Keratinocyte (primary cell): ENCODE data around the gene ANGPTL2. TPM values are rescaled to one million over a fixed set of nuclear protein-coding genes. Genes with fewer than 3 reads are reported as not detected.

Experiments used
- DNase-seq: peaks from one replicate; pipeline ENCODE4 v3.0.0-alpha.2; 2011; ENCODE audit warnings: low read depth, missing footprints, low spot score
- FAIRE-seq: peaks from 2 replicates; lab custom pipeline; 2011; peaks lifted over from hg19 to GRCh38; lab: Jason Lieb, UNC
- H2AFZ ChIP-seq: 2 replicates; pipeline ENCODE4 v1.6.0; 2012; ENCODE audit warnings: low read length, control low read depth, inconsistent platforms; ENCODE audit not compliant: control insufficient read depth
- H3K27ac ChIP-seq: 2 replicates; pipeline ENCODE4 v1.5.1; 2011; ENCODE audit warnings: low read length; ENCODE audit not compliant: control insufficient read depth, insufficient read depth
- H3K27me3 ChIP-seq: 3 replicates; pipeline ENCODE4 v1.6.0; 2011; ENCODE audit warnings: low read length; ENCODE audit not compliant: control insufficient read depth, insufficient read depth; ENCODE audit errors: extremely low read depth
- H3K36me3 ChIP-seq, 2 experiments: 2 replicates in 1 of 2; 3 replicates in 1 of 2; pipeline ENCODE4 v1.5.1; 2011; ENCODE audit warnings: low read length in 2 of 2, mild to moderate bottlenecking in 1 of 2; ENCODE audit not compliant: control insufficient read depth in 2 of 2, insufficient read depth in 2 of 2; ENCODE audit errors: extremely low read depth in 1 of 2
- H3K4me1 ChIP-seq: 3 replicates; pipeline ENCODE4 v1.5.1; 2011; ENCODE audit warnings: low read length; ENCODE audit not compliant: control insufficient read depth, insufficient read depth; ENCODE audit errors: extremely low read depth
- H3K4me2 ChIP-seq: 3 replicates; pipeline ENCODE4 v1.6.0; 2011; ENCODE audit warnings: low read depth, low read length; ENCODE audit not compliant: control insufficient read depth, insufficient read depth; ENCODE audit errors: extremely low read depth
- H3K4me3 ChIP-seq, 3 experiments: fragments of 200-600 bp in 1 of 3; sonication (generic) in 1 of 3; 2 replicates in 2 of 3; 3 replicates in 1 of 3; pipeline ENCODE4 v1.5.1; 2011 to 2016; ENCODE audit warnings: low read length in 3 of 3, mild to moderate bottlenecking in 3 of 3, control low read depth in 2 of 3, inconsistent platforms in 1 of 3, low read depth in 1 of 3, mixed read lengths in 1 of 3, mixed run types in 1 of 3, moderate library complexity in 1 of 3; ENCODE audit not compliant: control insufficient read depth in 2 of 3, insufficient read depth in 2 of 3; ENCODE audit errors: extremely low read depth in 1 of 3
- H3K79me2 ChIP-seq: 2 replicates; pipeline ENCODE4 v1.6.0; 2012; ENCODE audit warnings: low read length; ENCODE audit not compliant: control insufficient read depth, insufficient read depth
- H3K9ac ChIP-seq: 3 replicates; pipeline ENCODE4 v1.6.0; 2011; ENCODE audit warnings: low read length; ENCODE audit not compliant: control insufficient read depth, insufficient read depth; ENCODE audit errors: extremely low read depth
- H3K9me1 ChIP-seq: 3 replicates; pipeline ENCODE4 v1.6.0; 2011; ENCODE audit warnings: low read length; ENCODE audit not compliant: control insufficient read depth, insufficient read depth; ENCODE audit errors: extremely low read depth
- H3K9me3 ChIP-seq: 2 replicates; pipeline ENCODE4 v1.5.1; 2012; ENCODE audit warnings: low read depth, low read length; ENCODE audit not compliant: control insufficient read depth
- H4K20me1 ChIP-seq: 3 replicates; pipeline ENCODE4 v1.6.0; 2011; ENCODE audit warnings: low read length; ENCODE audit not compliant: control insufficient read depth, insufficient read depth; ENCODE audit errors: extremely low read depth
- EZH2 ChIP-seq: IDR thresholded peaks from one replicate; pipeline ENCODE4 v1.6.1; 2012; ENCODE audit warnings: inconsistent platforms, mild to moderate bottlenecking, low read length, moderate library complexity
- dilution Hi-C: fragments of 300-500 bp; cut with MboI; formaldehyde crosslinking; loops from one replicate; pipeline ENCODE4 v1.7.0; 2020; ENCODE audit warnings: low sequenced_read_pairs; ENCODE audit not compliant: extremely low pct_ligation_motif_present
- polyA plus RNA-seq, 5 experiments: library from polyadenylated mRNA; depleted of rRNA in 3 of 5; stranded (reverse) in 3 of 5; stranded (forward) in 1 of 5; unstranded in 1 of 5; fragments of >200 nt; gene quantifications; 1 replicate in 1 of 5; 2 replicates in 3 of 5; 3 replicates in 1 of 5; pipeline versions ENCODE4 v1.2.1 to v1.2.3, GENCODE V29; 2011 to 2012; ENCODE audit warnings: missing spikeins in 2 of 5, low read depth in 1 of 5, low replicate concordance in 1 of 5
- TF ChIP-seq, protein P1 (sequence below), 3 experiments: IDR thresholded peaks in 1 of 3; conservative IDR thresholded peaks in 1 of 3; optimal IDR thresholded peaks in 1 of 3; 2 replicates in 2 of 3; 3 replicates in 1 of 3; pipeline versions ENCODE3 to v1.5.1; 2011; ENCODE audit warnings: low read length in 3 of 3, mild to moderate bottlenecking in 3 of 3, moderate library complexity in 2 of 3, control low read depth in 1 of 3, inconsistent platforms in 1 of 3; ENCODE audit not compliant: insufficient read depth in 2 of 3; ENCODE audit errors: extremely low read depth in 1 of 3

The ANGPTL2 gene
- polyA plus RNA-seq, 1 donor (not counting 4 experiments of a cell fraction or from before 2014, with no cell fraction given) = 0.18 TPM

DNA sequence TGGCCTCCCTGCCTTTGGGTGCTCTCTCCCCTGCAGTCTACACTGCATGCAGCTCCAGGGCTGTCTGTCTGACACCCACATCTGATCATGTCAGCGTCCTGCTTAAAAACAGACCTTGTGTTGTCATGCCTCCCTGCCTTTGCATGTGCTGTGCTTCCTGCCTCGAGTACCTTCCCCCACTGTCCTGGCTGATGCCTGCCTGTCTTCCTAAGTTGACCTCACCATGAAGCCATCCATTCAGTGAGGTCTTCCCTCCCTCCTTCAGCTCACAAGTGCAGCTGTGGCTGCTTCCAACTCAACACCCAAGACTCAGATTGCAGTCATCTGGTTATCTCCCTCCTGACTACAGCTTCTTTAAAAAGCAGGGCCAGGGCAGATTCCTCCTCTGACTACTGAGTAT is 5.5 kb downstream of the ANGPTL2 start:
- Histone ChIP-seq H3K4me2 (no peak overlapping the region), H3K36me3 (no peaks in the 10 kb centered on the region), H3K9me1 (no peaks in the 10 kb centered on the region), H4K20me1 (no peaks in the 10 kb centered on the region), H3K4me3 (no peak overlapping the region), H3K9ac (no peak overlapping the region), H3K27ac (no peak overlapping the region), H2AFZ (no peak overlapping the region), H3K9me3 (no peaks in the 10 kb centered on the region), H3K27me3 (peaks cover 13% of the 10 kb centered on the region), H3K4me1 (peaks cover 14% of the 10 kb centered on the region), H3K79me2 (no peaks in the 10 kb centered on the region)
- TF ChIP-seq, protein P1, sequence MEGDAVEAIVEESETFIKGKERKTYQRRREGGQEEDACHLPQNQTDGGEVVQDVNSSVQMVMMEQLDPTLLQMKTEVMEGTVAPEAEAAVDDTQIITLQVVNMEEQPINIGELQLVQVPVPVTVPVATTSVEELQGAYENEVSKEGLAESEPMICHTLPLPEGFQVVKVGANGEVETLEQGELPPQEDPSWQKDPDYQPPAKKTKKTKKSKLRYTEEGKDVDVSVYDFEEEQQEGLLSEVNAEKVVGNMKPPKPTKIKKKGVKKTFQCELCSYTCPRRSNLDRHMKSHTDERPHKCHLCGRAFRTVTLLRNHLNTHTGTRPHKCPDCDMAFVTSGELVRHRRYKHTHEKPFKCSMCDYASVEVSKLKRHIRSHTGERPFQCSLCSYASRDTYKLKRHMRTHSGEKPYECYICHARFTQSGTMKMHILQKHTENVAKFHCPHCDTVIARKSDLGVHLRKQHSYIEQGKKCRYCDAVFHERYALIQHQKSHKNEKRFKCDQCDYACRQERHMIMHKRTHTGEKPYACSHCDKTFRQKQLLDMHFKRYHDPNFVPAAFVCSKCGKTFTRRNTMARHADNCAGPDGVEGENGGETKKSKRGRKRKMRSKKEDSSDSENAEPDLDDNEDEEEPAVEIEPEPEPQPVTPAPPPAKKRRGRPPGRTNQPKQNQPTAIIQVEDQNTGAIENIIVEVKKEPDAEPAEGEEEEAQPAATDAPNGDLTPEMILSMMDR (optimal IDR thresholded peaks at IDR 0.05 in 1 of 3, IDR thresholded peaks at IDR 0.05 in 1 of 3, conservative IDR thresholded peaks at IDR 0.05 in 1 of 3; ENCODE audit: extremely low read depth in 1 of 3, insufficient read depth in 2 of 3, low read length in 3 of 3) = no peak
- no peak for TF ChIP-seq EZH2
- DNase-seq = no peak
- no peak for FAIRE-seq
- dilution Hi-C loops = no loop called here

DNA sequence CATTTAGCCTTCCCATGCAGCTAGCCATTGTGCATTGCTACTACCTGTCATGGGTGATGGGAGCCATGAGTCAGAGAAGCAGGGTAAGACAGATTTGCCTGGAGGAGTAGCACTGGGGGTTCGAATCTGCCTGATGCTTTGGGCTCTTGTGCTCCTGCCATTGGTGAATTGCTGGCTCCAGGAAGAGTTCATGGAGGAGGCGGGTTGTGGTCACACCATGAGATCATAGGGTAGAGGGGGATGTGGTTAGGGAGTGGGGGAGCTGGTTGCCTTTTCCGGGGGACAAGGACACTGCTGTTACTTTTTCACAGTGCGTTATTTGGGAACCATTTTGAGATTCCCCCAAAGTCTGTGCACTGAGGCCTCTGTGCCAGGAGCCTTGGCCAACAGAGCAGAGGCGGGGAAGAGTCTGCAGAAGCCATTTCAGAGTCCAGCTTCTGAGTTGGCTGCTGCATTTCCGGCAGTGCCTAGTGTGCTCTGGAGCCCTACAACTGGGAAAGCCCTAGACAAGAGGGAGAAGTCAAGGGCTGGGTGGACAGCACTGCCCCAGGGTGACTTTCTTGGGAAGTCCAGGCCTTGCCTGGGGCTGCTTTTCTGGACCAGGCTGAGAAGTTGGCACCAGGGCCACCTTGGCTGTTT is 6.2 kb downstream of the ANGPTL2 start:
- no peaks in the 10 kb centered on the region for H3K9me1 ChIP-seq
- TF ChIP-seq, protein P1 (optimal IDR thresholded peaks at IDR 0.05 in 1 of 3, IDR thresholded peaks at IDR 0.05 in 1 of 3, conservative IDR thresholded peaks at IDR 0.05 in 1 of 3; ENCODE audit: extremely low read depth in 1 of 3, insufficient read depth in 2 of 3, low read length in 3 of 3) = no peak
- no peak for TF ChIP-seq EZH2
- no peaks in the 10 kb centered on the region for H4K20me1 ChIP-seq
- peaks cover 8% of the 10 kb centered on the region for H3K4me1 ChIP-seq
- DNase-seq = no peak
- H3K9ac ChIP-seq = no peak overlapping the region
- H3K9me3 ChIP-seq = no peaks in the 10 kb centered on the region
- no peaks in the 10 kb centered on the region for H3K36me3 ChIP-seq
- no peak overlapping the region for H3K4me3 ChIP-seq
- no peak for FAIRE-seq
- H3K79me2 ChIP-seq = no peaks in the 10 kb centered on the region
- H3K27ac ChIP-seq = no peak overlapping the region
- no peak overlapping the region for H3K4me2 ChIP-seq
- dilution Hi-C loops = no loop called here
- no peak overlapping the region for H2AFZ ChIP-seq
- H3K27me3 ChIP-seq = peaks cover 6% of the 10 kb centered on the region
